ENCODE measurements around the gene CHRM5.

The CHRM5 gene

DNA sequence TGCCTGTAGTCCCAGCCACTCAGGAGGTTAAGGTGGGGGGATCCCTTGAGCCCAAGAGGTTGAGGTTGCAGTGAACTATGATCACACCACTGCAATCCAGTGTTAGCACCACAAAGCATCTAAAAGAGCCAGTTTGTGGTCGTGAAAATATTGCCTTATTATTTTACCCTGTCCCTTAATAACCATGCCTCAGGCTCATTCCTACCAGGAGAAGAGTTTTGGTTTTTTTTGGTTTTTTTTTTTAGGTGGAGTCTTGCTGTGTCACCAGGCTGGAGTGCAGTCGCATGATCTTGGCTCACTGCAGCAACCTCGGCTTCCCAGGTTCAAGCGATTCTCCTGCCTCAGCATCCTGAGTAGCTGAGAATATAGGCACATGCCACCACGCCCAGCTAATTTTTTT lies 88.6 kb downstream of the CHRM5 start:
- no peak overlapping the region for H3K4me3 ChIP-seq (ENCODE audit: low read depth, low read length)
- TF ChIP-seq, protein P1, sequence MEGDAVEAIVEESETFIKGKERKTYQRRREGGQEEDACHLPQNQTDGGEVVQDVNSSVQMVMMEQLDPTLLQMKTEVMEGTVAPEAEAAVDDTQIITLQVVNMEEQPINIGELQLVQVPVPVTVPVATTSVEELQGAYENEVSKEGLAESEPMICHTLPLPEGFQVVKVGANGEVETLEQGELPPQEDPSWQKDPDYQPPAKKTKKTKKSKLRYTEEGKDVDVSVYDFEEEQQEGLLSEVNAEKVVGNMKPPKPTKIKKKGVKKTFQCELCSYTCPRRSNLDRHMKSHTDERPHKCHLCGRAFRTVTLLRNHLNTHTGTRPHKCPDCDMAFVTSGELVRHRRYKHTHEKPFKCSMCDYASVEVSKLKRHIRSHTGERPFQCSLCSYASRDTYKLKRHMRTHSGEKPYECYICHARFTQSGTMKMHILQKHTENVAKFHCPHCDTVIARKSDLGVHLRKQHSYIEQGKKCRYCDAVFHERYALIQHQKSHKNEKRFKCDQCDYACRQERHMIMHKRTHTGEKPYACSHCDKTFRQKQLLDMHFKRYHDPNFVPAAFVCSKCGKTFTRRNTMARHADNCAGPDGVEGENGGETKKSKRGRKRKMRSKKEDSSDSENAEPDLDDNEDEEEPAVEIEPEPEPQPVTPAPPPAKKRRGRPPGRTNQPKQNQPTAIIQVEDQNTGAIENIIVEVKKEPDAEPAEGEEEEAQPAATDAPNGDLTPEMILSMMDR (IDR thresholded peaks at IDR 0.05; ENCODE audit: control insufficient read depth, extremely low read depth, insufficient read depth): no peak
- DNase-seq (ENCODE audit: low read depth): no peak

DNA sequence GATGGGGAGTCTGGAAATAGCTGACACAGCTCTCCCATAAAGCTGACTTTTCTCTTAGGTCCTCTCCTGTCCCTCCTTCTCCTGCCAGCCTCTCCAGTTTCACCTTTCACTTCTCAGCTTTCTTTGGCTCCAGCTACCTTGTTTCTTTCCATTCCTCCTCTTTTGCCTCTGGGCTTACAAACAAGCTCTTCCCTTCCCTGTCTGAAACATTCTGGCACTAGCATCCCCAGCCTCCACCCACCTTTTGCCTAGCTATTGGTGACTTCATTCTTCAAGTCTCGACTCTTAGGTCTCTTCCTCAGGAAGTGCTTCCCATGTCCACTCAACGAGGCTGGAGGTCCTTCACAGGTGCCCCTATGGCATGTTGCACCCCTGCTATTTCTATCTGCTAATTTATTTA lies 91.2 kb downstream of the CHRM5 start:
- H3K4me3 ChIP-seq (ENCODE audit: low read depth, low read length): no peak overlapping the region
- TF ChIP-seq, protein P1 (IDR thresholded peaks at IDR 0.05; ENCODE audit: control insufficient read depth, extremely low read depth, insufficient read depth): no peak
- DNase-seq (ENCODE audit: low read depth): no peak

DNA sequence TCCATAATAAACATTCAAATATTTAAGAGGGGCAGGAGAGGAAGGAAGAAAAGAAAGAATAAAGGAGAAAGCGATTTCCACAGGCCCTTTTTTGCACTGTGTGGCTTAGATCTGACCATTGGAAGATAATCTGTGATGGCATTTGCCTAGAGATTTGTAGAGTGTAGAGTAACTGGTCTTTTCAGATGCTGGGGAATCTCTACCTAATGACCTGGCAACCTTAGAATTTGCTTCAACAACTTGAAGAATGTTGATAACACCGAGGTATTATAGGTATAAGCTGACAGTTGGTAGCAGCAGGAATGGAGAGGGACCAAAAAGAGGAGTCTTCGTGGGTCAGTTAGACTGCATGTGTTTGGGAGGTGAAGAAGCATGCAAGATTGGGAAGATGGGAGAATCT lies 91.6 kb downstream of the CHRM5 start:
- TF ChIP-seq, protein P1 (IDR thresholded peaks at IDR 0.05; ENCODE audit: control insufficient read depth, extremely low read depth, insufficient read depth): no peak
- DNase-seq (ENCODE audit: low read depth): no peak
- no peak overlapping the region for H3K4me3 ChIP-seq (ENCODE audit: low read depth, low read length)

DNA sequence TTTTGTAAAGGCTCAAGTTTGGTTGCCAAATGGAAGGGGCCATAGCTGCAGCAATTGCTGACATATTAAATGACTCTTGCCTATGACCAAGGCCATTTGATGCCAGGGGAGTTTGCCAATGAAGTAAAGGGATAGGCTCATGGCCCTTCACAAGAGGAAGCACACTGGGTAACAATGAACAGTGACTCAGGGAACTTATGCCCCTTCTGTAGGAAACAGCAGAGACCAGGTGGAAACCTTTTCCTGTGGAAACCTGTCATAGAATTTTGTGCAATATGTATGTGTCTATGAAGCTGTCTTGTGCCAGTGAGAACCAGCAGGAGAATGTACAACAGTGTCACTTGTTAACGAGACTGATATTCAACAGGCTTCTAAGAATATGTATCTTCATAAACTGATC lies 96.1 kb downstream of the CHRM5 start:
- DNase-seq (ENCODE audit: low read depth): no peak
- TF ChIP-seq, protein P1 (IDR thresholded peaks at IDR 0.05; ENCODE audit: control insufficient read depth, extremely low read depth, insufficient read depth): no peak
- no peak overlapping the region for H3K4me3 ChIP-seq (ENCODE audit: low read depth, low read length)

DNA sequence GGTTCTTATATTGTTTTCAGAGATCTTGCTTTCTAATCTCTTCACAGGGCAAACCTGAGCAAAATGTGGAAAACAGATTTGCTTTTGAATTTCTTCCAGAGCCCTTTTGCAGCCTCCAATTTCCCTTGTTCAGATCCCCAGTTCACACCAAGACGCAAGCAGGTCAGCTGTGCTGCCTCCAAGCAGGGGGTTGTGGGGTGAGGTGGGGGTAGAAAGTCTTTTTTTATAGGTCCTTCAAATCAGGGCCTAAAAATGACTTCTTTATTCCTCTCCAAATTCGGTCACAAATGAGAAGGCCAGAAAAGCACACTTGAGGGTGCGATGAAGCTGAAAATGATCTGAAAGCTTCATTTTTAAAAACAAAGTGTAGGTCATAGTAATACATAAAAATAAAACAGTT lies 97.0 kb downstream of the CHRM5 start:
- no peak overlapping the region for H3K4me3 ChIP-seq (ENCODE audit: low read depth, low read length)
- DNase-seq (ENCODE audit: low read depth): no peak
- TF ChIP-seq, protein P1 (IDR thresholded peaks at IDR 0.05; ENCODE audit: control insufficient read depth, extremely low read depth, insufficient read depth): no peak

DNA sequence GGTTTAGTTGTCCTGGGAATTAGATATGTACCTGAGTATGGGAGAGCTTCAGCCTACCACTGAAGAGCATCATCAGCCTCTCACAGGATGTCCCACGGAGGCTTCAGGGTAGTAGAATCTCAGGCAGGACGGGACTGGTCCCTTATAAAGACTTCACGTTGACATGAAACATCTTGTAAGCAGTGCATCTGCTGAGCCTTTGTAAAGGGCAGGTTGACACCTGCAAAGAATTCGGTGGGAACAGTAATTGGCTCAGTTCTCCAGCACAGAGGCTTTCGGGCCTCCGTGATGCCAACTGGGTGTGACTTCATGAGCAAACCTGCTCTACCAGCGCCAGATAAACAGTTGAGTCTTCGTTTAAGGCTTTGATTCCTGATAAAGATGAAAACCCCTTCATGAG lies 97.6 kb downstream of the CHRM5 start:
- no peak for DNase-seq (ENCODE audit: low read depth)
- TF ChIP-seq, protein P1 (IDR thresholded peaks at IDR 0.05; ENCODE audit: control insufficient read depth, extremely low read depth, insufficient read depth): no peak
- H3K4me3 ChIP-seq (ENCODE audit: low read depth, low read length): no peak overlapping the region

DNA sequence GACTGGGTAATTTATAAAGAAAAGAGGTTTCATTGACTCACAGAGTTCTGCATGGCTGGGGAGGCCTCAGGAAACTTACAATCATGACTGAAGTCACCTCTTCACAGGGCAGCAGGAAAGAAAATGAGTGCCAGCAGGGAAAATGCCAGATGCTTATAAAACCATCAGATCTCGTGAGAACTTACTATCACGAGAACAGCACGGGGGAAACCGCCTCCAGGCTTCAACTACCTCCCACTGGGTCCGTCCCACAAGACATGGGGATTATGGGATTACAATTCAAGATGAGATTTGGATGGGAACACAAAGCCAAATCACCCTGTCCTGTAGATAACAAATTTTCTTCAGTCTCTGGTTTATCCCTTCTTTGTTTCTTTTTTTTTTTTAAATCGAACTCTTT lies 101.7 kb downstream of the CHRM5 start:
- no peak overlapping the region for H3K4me3 ChIP-seq (ENCODE audit: low read depth, low read length)
- TF ChIP-seq, protein P1 (IDR thresholded peaks at IDR 0.05; ENCODE audit: control insufficient read depth, extremely low read depth, insufficient read depth): no peak
- DNase-seq (ENCODE audit: low read depth): no peak
